Gastroesophageal sphincter (tissue), 4 donors: ENCODE results near the gene IGHMBP2. TPM values are rescaled to one million over a fixed set of nuclear protein-coding genes. Genes with fewer than 3 reads are reported as not detected.

ENCODE experiments used
- ATAC-seq: fragments of 150-250 bp; one replicate; pipeline ENCODE4 v1.9.1; 2016; ENCODE audit warnings: mild to moderate bottlenecking, moderate library complexity
- H3K27ac ChIP-seq, 4 donors: fragments of 200-600 bp; sonication (generic) in 3 of 4; 1 replicate in 3 of 4; 2 replicates in 1 of 4; pipeline ENCODE4 v1.5.1; 2016 to 2019
- H3K27me3 ChIP-seq: fragments of 200-600 bp; sonication (generic); one replicate; pipeline ENCODE4 v1.5.1; 2019
- H3K36me3 ChIP-seq, 2 donors: fragments of 200-600 bp; sonication (generic); one replicate each; pipeline ENCODE4 v1.5.1; 2019; ENCODE audit warnings: control low read depth in 1 of 2
- H3K4me1 ChIP-seq, 3 donors: fragments of 200-600 bp; sonication (generic); 1 replicate in 2 of 3; 2 replicates in 1 of 3; pipeline ENCODE4 v1.5.1; 2016 to 2019; ENCODE audit warnings: control low read depth in 2 of 3
- H3K4me3 ChIP-seq, 2 donors: fragments of 200-600 bp; sonication (generic); one replicate each; pipeline ENCODE4 v1.5.1; 2019; ENCODE audit warnings: mild to moderate bottlenecking in 1 of 2, moderate library complexity in 1 of 2
- H3K9me3 ChIP-seq, 3 donors: fragments of 200-600 bp; sonication (generic); one replicate each; pipeline ENCODE4 v1.5.1; 2017 to 2019; ENCODE audit warnings: control low read depth in 2 of 3
- CTCF ChIP-seq, 4 experiments: fragments of 200-600 bp in 2 of 4; fragments of 450-650 bp in 2 of 4; sonication (generic) in 1 of 4; IDR thresholded peaks; one replicate each; pipeline ENCODE4 v1.5.1; 2017 to 2019; ENCODE audit warnings: antibody characterized with exemption in 4 of 4, mild to moderate bottlenecking in 2 of 4, moderate library complexity in 2 of 4
- EP300 ChIP-seq: sonication (generic); formaldehyde crosslinking; IDR thresholded peaks from one replicate; pipeline ENCODE4 v1.6.1; 2017; ENCODE audit warnings: antibody characterized with exemption, mild to moderate bottlenecking
- POLR2A ChIP-seq, 2 donors: fragments of 450-650 bp; IDR thresholded peaks; one replicate each; pipeline ENCODE4 v1.6.1; 2017; ENCODE audit warnings: antibody characterized with exemption in 2 of 2, mild to moderate bottlenecking in 2 of 2, moderate library complexity in 1 of 2
- POLR2AphosphoS5 ChIP-seq: sonication (generic); formaldehyde crosslinking; IDR thresholded peaks from one replicate; pipeline ENCODE4 v1.6.1; 2017; ENCODE audit warnings: antibody characterized with exemption
- WGBS, 2 donors: methylation state at CpG; one replicate each; pipeline ENCODE4 v1.1.5; 2018; ENCODE audit warnings: low coverage in 1 of 2; 5-methylcytosine and 5-hydroxymethylcytosine counted together
- total RNA-seq, 4 donors: library from RNA; depleted of rRNA; stranded (reverse); fragments of >200 nt; gene quantifications; one replicate each; pipeline ENCODE4 v1.1.0, GENCODE V29; 2016

The IGHMBP2 gene
- total RNA-seq, 4 donors from 2014 or later = 20.9 to 31.8 (median 24.9) TPM

DNA sequence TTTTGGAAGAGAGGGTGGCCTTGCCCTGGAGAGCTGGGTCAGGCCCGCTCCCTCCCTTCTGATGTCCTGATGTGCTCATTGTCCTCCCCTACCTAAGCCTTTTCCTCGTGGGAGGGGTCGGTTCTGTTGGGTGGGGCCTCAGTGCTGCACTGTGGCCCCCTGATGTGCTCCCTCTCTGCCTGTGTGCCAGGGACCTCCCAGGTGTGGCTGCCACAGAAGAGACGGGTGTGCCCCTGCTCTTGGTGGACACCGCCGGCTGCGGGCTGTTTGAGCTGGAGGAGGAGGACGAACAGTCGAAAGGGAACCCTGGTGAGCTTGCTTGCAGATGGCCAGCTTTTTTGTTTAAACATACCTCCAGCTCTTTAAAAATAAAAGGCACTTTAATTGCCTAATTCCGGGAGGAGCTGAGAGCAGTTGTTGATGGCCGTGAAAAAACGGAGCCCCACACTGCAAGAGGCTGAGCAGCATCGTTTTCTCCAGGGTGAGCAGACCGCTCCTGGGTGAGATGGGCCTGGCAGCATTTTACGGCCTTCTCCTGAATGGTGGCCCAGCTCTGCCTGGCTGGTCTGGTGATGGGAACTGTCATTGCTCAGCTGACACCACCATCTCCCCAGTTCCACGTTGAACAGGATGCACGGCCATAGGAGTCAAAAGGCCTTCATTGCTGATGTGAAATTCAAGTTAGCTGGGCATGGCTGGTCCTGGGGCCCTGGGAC is 30.1 kb downstream of the IGHMBP2 start:
- H3K4me3 ChIP-seq = no peak overlapping the region
- H3K27ac ChIP-seq = peak overlapping the region; percentile 75 to 93 (median 90)
- H3K27me3 ChIP-seq = no peaks in the 10 kb centered on the region
- no peaks in the 10 kb centered on the region for H3K9me3 ChIP-seq
- peak; percentile 22 for ATAC-seq
- H3K4me1 ChIP-seq = peaks cover 0 to 99% (median 8%) of the 10 kb centered on the region in 3 donors
- 36 to 46% methylated on average over 5 to 7 of the region's 17 CpGs for WGBS, 2 donors
- peaks cover 0 to 96% of the 10 kb centered on the region in 2 donors for H3K36me3 ChIP-seq
- TF ChIP-seq POLR2AphosphoS5 = peak; percentile 43
- TF ChIP-seq POLR2A (IDR thresholded peaks at IDR 0.05) = no peak

- TF ChIP-seq POLR2A (IDR thresholded peaks at IDR 0.05) (no peak), EP300 (no peak), POLR2AphosphoS5 (no peak), CTCF (IDR thresholded peaks at IDR 0.05) (no peak)
- H3K27me3 ChIP-seq = no peaks in the 10 kb centered on the region
- H3K4me1 ChIP-seq = peaks cover 0 to 99% (median 3%) of the 10 kb centered on the region in 3 donors
- peak overlapping the region; percentile 75 to 93 (median 90) for H3K27ac ChIP-seq
- no peak for ATAC-seq
- no peak overlapping the region for H3K4me3 ChIP-seq
- no CpG with 5 or more reads among the region's 12 CpGs for WGBS, 2 donors
- H3K36me3 ChIP-seq = peaks cover 0 to 96% of the 10 kb centered on the region in 2 donors
- no peaks in the 10 kb centered on the region for H3K9me3 ChIP-seq
These were observed 30.6 kb downstream of the IGHMBP2 start for GRCh38 chr11:68934321-68934645.

- Histone ChIP-seq H3K9me3 (no peaks in the 10 kb centered on the region), H3K27me3 (no peaks in the 10 kb centered on the region), H3K27ac (peak overlapping the region; percentile 75 to 93 (median 90)), H3K4me1 (peaks cover 0 to 99% (median 3%) of the 10 kb centered on the region in 3 donors), H3K4me3 (peak overlapping the region in 1 of 2 donors; percentile 7), H3K36me3 (peaks cover 0 to 96% of the 10 kb centered on the region in 2 donors)
- WGBS, 2 donors = 100% methylated on average over 3 of the region's 13 CpGs; no CpG with 5 or more reads in 1 of the 2 donors
- no peak for TF ChIP-seq CTCF (IDR thresholded peaks at IDR 0.05)
- TF ChIP-seq POLR2A (IDR thresholded peaks at IDR 0.05) = peak in 1 of 2 donors; percentile 12
- TF ChIP-seq POLR2AphosphoS5 = peak; percentile 51
- TF ChIP-seq EP300 = no peak
- peak; percentile 46 for ATAC-seq
These were observed 31.0 kb downstream of the IGHMBP2 start for GRCh38 chr11:68934666-68935065.

- no peaks in the 10 kb centered on the region for H3K9me3 ChIP-seq
- H3K27ac ChIP-seq = peak overlapping the region; percentile 75 to 93 (median 90)
- no CpG with 5 or more reads among the region's 15 CpGs for WGBS, 2 donors
- peak overlapping the region in 1 of 2 donors; percentile 7 for H3K4me3 ChIP-seq
- H3K36me3 ChIP-seq = peaks cover 0 to 96% of the 10 kb centered on the region in 2 donors
- TF ChIP-seq POLR2AphosphoS5 = no peak
- ATAC-seq = no peak
- peaks cover 0 to 100% (median 3%) of the 10 kb centered on the region in 3 donors for H3K4me1 ChIP-seq
- H3K27me3 ChIP-seq = no peaks in the 10 kb centered on the region
These were observed 31.4 kb downstream of the IGHMBP2 start for GRCh38 chr11:68935066-68935465.

GRCh38 chr11:68935516-68936357 is 32.0 kb downstream of the IGHMBP2 start:
- WGBS, 2 donors = 83% methylated on average over 8 of the region's 29 CpGs; no CpG with 5 or more reads in 1 of the 2 donors
- no peak for ATAC-seq
- Histone ChIP-seq H3K36me3 (peaks cover 0 to 96% of the 10 kb centered on the region in 2 donors), H3K4me1 (peaks cover 0 to 100% (median 3%) of the 10 kb centered on the region in 3 donors), H3K27ac (peak overlapping the region; percentile 75 to 93 (median 90)), H3K27me3 (no peaks in the 10 kb centered on the region), H3K4me3 (peak overlapping the region in 1 of 2 donors; percentile 7), H3K9me3 (no peaks in the 10 kb centered on the region)
- TF ChIP-seq POLR2A (IDR thresholded peaks at IDR 0.05) (no peak), CTCF (IDR thresholded peaks at IDR 0.05) (no peak), POLR2AphosphoS5 (no peak), EP300 (no peak)
